SU-DHL-6 (cell line): ENCODE data around the gene TREX2.

Source experiments
- H2AFZ ChIP-seq: fragments of 200-600 bp; sonication (generic); 2 replicates; pipeline ENCODE4 v1.6.1; 2014; ENCODE audit warnings: low read depth, mild to moderate bottlenecking, moderate library complexity, mixed read lengths, antibody characterized with exemption, low read length; ENCODE audit not compliant: severe bottlenecking
- H3F3A ChIP-seq: fragments of 200-600 bp; shearing (Covaris generic); 2 replicates; pipeline ENCODE4 v1.6.0; 2016; ENCODE audit warnings: antibody characterized with exemption, mild to moderate bottlenecking; ENCODE audit not compliant: insufficient read depth
- H3K27ac ChIP-seq: fragments of 200-600 bp; sonication (generic); 2 replicates; pipeline ENCODE4 v1.5.1; 2016; ENCODE audit warnings: low read depth, mild to moderate bottlenecking, low read length, moderate library complexity, mixed read lengths
- H3K27me3 ChIP-seq: fragments of 200-600 bp; sonication (generic), shearing (Covaris generic); 2 replicates; pipeline ENCODE4 v1.6.0; 2014; ENCODE audit warnings: mild to moderate bottlenecking, low read length
- H3K36me3 ChIP-seq: fragments of 200-600 bp; sonication (generic); 2 replicates; pipeline ENCODE4 v1.6.1; 2014; ENCODE audit warnings: mild to moderate bottlenecking, low read length, mixed read lengths
- H3K4me2 ChIP-seq: fragments of 300-600, 200-600 bp; shearing (Covaris generic), sonication (generic); 2 replicates; pipeline ENCODE4 v1.6.0; 2014; ENCODE audit warnings: low read length, low read depth, mild to moderate bottlenecking; ENCODE audit not compliant: poor library complexity, severe bottlenecking
- H3K4me3 ChIP-seq: fragments of 200-600 bp; sonication (generic); 2 replicates; pipeline ENCODE4 v1.5.1; 2014; ENCODE audit warnings: antibody characterized with exemption, low read length, mild to moderate bottlenecking, mixed read lengths; ENCODE audit not compliant: insufficient read depth, poor library complexity, severe bottlenecking
- H3K79me2 ChIP-seq: fragments of 200-600 bp; sonication (generic); 2 replicates; pipeline ENCODE4 v1.6.1; 2014; ENCODE audit warnings: mild to moderate bottlenecking, low read length, moderate library complexity; ENCODE audit not compliant: insufficient read depth
- H3K9ac ChIP-seq: fragments of 200-600 bp; sonication (generic); 2 replicates; pipeline ENCODE4 v1.7.0; 2014; ENCODE audit warnings: mild to moderate bottlenecking, low read length
- H3K9me2 ChIP-seq: fragments of 200-600 bp; sonication (generic); replicated peaks from 2 replicates; pipeline ENCODE4 v1.6.1; 2014; ENCODE audit warnings: low read length; ENCODE audit not compliant: insufficient read depth
- H3K9me3 ChIP-seq: fragments of 200-600 bp; sonication (generic); 2 replicates; pipeline ENCODE4 v1.6.1; 2014; ENCODE audit warnings: low read length, mixed read lengths; ENCODE audit not compliant: insufficient read depth
- H4K20me1 ChIP-seq: fragments of 200-600 bp; sonication (generic); 2 replicates; pipeline ENCODE4 v1.6.1; 2014; ENCODE audit warnings: low read depth, mild to moderate bottlenecking, antibody characterized with exemption, low read length, moderate library complexity, mixed read lengths
- CTCF ChIP-seq: fragments of 200-600 bp; sonication (generic); IDR thresholded peaks from one replicate; pipeline ENCODE4 v1.5.1; 2017; ENCODE audit warnings: antibody characterized with exemption, mild to moderate bottlenecking, low read length, moderate library complexity; ENCODE audit not compliant: insufficient read depth, poor library complexity, severe bottlenecking
- EZH2phosphoT487 ChIP-seq: fragments of 200-600 bp; sonication (generic), shearing (Covaris generic); conservative IDR thresholded peaks from 2 replicates; pipeline ENCODE4 v1.6.1; 2018; ENCODE audit warnings: mild to moderate bottlenecking, antibody characterized with exemption, low read length, moderate library complexity, mixed read lengths

Gene TREX2

GRCh38 chrX:153450949-153451277 is 5.1 kb upstream of the TREX2 start:
- Histone ChIP-seq H4K20me1 (no peaks in the 10 kb centered on the region), H3K9me3 (no peaks in the 10 kb centered on the region), H3K9ac (no peak overlapping the region), H3K9me2 (no peaks in the 10 kb centered on the region), H3K27me3 (no peaks in the 10 kb centered on the region), H3K27ac (no peak overlapping the region), H3F3A (no peaks in the 10 kb centered on the region), H2AFZ (no peak overlapping the region), H3K79me2 (no peaks in the 10 kb centered on the region), H3K36me3 (no peaks in the 10 kb centered on the region), H3K4me2 (no peak overlapping the region), H3K4me3 (no peak overlapping the region)
- TF ChIP-seq EZH2phosphoT487 (no peak), CTCF (no peak)

GRCh38 chrX:153450114-153450948 is 4.5 kb upstream of the TREX2 start:
- H3F3A ChIP-seq = no peaks in the 10 kb centered on the region
- no peaks in the 10 kb centered on the region for H4K20me1 ChIP-seq
- no peaks in the 10 kb centered on the region for H3K27me3 ChIP-seq
- no peak overlapping the region for H3K27ac ChIP-seq
- H3K36me3 ChIP-seq = no peaks in the 10 kb centered on the region
- H3K9me3 ChIP-seq = no peaks in the 10 kb centered on the region
- no peak overlapping the region for H3K4me3 ChIP-seq
- H3K79me2 ChIP-seq = no peaks in the 10 kb centered on the region
- H3K9me2 ChIP-seq = no peaks in the 10 kb centered on the region
- no peak overlapping the region for H3K9ac ChIP-seq
- no peak overlapping the region for H2AFZ ChIP-seq
- no peak overlapping the region for H3K4me2 ChIP-seq
- TF ChIP-seq EZH2phosphoT487 (no peak), CTCF (no peak)

- H4K20me1 ChIP-seq = no peaks in the 10 kb centered on the region
- no peak overlapping the region for H3K4me2 ChIP-seq
- no peak for TF ChIP-seq EZH2phosphoT487
- no peak for TF ChIP-seq CTCF
- H3K36me3 ChIP-seq = no peaks in the 10 kb centered on the region
- no peak overlapping the region for H2AFZ ChIP-seq
- H3K9ac ChIP-seq = no peak overlapping the region
- H3K27ac ChIP-seq = no peak overlapping the region
- H3F3A ChIP-seq = no peaks in the 10 kb centered on the region
- no peaks in the 10 kb centered on the region for H3K9me3 ChIP-seq
- H3K27me3 ChIP-seq = no peaks in the 10 kb centered on the region
- H3K4me3 ChIP-seq = no peak overlapping the region
- H3K79me2 ChIP-seq = no peaks in the 10 kb centered on the region
- H3K9me2 ChIP-seq = no peaks in the 10 kb centered on the region
Observed at GRCh38 chrX:153449368-153450113, 3.7 kb upstream of the TREX2 start.
